DMS79 (cell line): ENCODE data around the gene GATAD2A.

Experiments
- DNase-seq: peaks from one replicate; lab custom pipeline; 2025; lab: John Stamatoyannopoulos, UW

The GATAD2A gene

DNA sequence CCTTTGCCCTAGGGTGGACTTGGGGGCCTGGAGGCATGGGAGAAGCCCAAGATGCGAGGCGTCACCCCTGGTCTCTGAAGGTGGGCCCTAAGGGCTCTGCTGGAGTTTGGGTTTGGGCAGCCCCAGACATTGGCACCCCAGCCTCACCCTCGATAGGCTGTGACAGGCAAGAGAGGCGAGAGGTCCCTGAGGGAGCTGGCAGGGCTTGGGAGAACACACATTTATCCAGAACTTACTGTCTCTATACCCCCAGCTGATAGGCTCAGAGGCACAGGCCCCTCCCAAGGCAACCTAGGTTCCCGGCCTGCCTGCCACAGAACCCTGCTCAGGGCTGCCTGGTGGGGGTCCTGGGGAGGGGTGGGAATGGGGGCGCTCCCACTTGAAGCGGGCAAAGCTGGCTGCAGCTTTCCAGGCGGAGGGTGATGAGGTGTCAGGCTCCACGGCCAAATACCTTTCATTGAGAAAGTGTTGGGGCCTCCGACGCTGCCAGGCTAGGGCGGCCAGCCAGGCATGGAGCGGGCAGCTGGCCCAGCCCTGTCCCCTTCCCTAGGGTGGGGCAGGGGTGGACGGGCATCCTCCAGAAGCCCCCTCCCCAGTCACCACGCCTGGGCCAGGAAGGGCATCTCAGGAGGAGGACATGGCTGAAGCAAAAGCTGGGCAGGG lies 142.3 kb downstream of the GATAD2A start:
- no peak for DNase-seq

GRCh38 chr19:19548915-19549759 lies 143.7 kb downstream of the GATAD2A start:
- DNase-seq: no peak

GRCh38 chr19:19549804-19550464 lies 144.5 kb downstream of the GATAD2A start:
- DNase-seq: no peak

- DNase-seq: no peak
Observed at GRCh38 chr19:19550485-19550929, 145.0 kb downstream of the GATAD2A start.

- no peak for DNase-seq
Observed at GRCh38 chr19:19550972-19551852, 145.7 kb downstream of the GATAD2A start.

DNA sequence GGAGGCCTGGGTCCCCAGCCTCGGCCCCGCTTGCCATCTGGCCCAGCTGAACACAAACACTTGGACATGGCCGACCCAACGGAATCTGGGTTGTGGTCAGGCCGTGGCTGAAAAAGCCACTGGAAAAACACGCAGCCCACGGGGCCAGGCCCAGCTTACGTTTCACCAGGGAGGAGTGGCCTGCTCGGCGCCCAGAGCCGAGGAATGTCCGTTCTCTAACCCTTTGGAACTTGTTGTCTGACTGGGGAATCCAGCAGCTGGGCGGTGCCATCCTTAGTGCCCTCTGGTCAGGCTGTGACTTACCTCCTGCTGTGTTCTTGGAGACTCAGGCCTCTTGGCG lies 146.3 kb downstream of the GATAD2A start:
- DNase-seq: no peak

- DNase-seq: no peak
Observed at GRCh38 chr19:19552798-19553197, 147.3 kb downstream of the GATAD2A start.

DNA sequence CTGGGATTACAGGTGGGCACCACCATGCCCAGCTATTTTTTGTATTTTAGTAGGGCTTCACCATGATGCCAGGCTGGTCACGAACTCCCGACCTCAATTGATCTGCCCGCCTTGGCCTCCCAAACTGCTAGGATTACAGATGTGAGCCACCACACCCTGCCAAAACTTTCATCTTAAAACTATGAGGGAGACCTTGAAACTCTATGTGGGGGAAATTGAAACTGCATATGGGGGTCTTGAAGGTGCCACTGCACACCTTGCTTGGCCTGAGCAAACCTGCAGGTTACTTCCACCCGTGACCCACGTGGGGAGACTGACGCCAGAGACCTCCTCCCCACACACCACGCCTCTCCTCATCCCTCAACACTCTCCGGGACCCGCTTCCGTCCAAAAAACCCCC lies 148.2 kb downstream of the GATAD2A start:
- no peak for DNase-seq

DNA sequence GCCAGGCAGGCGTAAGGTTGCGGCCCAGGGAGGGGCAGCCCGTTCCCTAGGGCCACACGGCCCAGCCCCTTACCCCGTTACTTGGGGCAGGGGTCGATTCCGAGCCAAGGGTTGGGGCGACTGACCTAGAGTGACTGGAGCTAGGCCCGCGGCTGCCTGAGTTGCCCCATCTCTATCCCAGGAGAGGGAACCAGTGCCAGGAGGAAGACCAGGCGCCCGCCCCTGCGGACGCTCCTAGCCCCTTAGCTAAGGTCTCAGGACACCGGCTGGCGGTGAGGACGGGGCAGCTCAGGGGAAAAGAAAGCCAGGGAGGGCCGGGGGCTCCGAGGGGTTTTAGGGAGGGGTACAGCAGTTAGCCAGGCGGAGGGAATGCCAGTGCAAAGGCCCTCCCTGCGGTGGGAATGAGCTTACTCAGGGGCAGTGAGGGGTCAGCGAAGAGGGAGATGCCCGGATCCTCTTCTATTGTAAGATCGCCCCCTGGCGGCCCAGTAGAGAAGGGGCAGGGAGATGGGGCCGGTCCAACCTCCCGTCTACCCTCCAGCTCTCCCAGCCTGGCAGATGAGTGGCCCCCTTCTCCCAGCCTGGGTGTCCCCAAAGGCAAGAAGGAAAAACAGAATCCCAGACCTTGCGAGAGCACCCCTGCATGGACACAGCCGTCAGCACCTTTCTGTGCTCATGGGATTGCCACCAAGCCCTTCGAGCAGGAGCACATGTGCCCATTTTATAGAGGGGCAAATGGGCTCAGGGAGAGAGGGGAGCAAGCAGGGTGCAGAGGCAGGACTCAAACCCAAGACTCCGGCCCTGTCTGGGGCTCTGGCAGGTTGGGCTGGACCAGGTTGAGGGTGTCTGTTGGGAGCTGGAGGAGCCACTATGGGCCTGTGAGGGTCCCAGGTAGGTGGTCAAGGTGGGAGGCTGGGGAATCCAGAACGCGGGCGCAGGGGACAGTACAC lies 148.9 kb downstream of the GATAD2A start:
- DNase-seq: no peak

DNA sequence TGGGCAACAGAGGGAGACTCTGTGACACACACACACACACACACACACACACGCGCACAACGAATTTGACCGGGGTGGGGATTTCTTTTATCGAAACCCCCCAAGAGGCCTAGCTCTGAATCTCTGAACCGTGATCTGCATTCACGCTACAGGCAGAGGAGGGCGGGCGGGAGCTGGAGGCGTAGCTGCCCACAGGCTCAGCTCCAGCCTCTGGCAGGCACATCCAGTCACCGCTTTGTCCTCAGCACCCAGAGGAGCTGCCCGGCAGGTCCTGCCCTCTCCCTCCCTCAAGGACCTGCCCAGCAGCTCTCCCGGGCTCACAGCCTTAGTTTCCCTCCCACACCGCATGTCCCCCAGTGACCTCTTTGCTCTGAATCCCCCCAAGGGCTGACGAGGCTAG lies 152.6 kb downstream of the GATAD2A start:
- DNase-seq: no peak
